Measurements from ENCODE around the gene BBLN. TPM values are rescaled to one million over a fixed set of nuclear protein-coding genes. Genes with fewer than 3 reads are reported as not detected.

The BBLN gene
- total RNA-seq, 2 experiments from 2014 or later, result 53.6 to 55.9 TPM

GRCh38 chr9:128150594-128151308 lies 9.3 kb upstream of the BBLN start:
- intact Hi-C loops (cut with DNase I, micrococcal nuclease), result loop anchor here in 1 of 2 experiments (10.0 kb wide), 1 partner anchor 926 kb away; no protein-coding TSS in a partner anchor
- H3K4me1 ChIP-seq (ENCODE audit: insufficient read depth, low read length), result no peaks in the 10 kb centered on the region
- no peak overlapping the region for H3K4me3 ChIP-seq (ENCODE audit: low read length)
- Mint-ChIP-seq H3K27me3 (no peaks in the 10 kb centered on the region), H3K27ac (no peak overlapping the region), H3K36me3 (ENCODE audit: low read depth) (no peaks in the 10 kb centered on the region), H3K4me1 (ENCODE audit: low read depth) (no peaks in the 10 kb centered on the region), H3K4me3 (no peak overlapping the region), H3K9me3 (no peaks in the 10 kb centered on the region)
- no peaks in the 10 kb centered on the region for H3K9me3 ChIP-seq (ENCODE audit: control insufficient read depth in 1 of 2, insufficient read depth in 1 of 2, low read length in 2 of 2)
- no peak overlapping the region for H3K27ac ChIP-seq (ENCODE audit: low read depth in 1 of 2, low read length in 2 of 2)
- ATAC-seq (ENCODE audit: poor library complexity) (peak; percentile 55), DNase-seq (peak in 1 of 14 experiments; percentile 12)
- ChIA-PET POLR2A (no interaction called here), CTCF (no interaction called here)
- TF ChIP-seq CTCF (IDR thresholded peaks at IDR 0.05), result no peak
- no peaks in the 10 kb centered on the region for H3K27me3 ChIP-seq (ENCODE audit: control insufficient read depth in 1 of 2, insufficient read depth in 2 of 2, low read length in 2 of 2)
- no peaks in the 10 kb centered on the region for H3K36me3 ChIP-seq (ENCODE audit: insufficient read depth, low read length)

- no peak for ATAC-seq (ENCODE audit: poor library complexity)
- Mint-ChIP-seq H3K9me3 (no peaks in the 10 kb centered on the region), H3K4me3 (no peak overlapping the region), H3K4me1 (ENCODE audit: low read depth) (no peaks in the 10 kb centered on the region), H3K27ac (no peak overlapping the region), H3K36me3 (ENCODE audit: low read depth) (no peaks in the 10 kb centered on the region), H3K27me3 (no peaks in the 10 kb centered on the region)
- no peak overlapping the region for H3K27ac ChIP-seq (ENCODE audit: low read depth in 1 of 2, low read length in 2 of 2)
- no peaks in the 10 kb centered on the region for H3K36me3 ChIP-seq (ENCODE audit: insufficient read depth, low read length)
- intact Hi-C loops (cut with DNase I, micrococcal nuclease), result loop anchor here in 1 of 2 experiments (10.0 kb wide), 1 partner anchor 927 kb away; no protein-coding TSS in a partner anchor
- no peak for DNase-seq
- no peak for TF ChIP-seq CTCF (IDR thresholded peaks at IDR 0.05)
- POLR2A ChIA-PET, result no interaction called here
- no peak overlapping the region for H3K4me3 ChIP-seq (ENCODE audit: low read length)
- CTCF ChIA-PET, result no interaction called here
- no peaks in the 10 kb centered on the region for H3K9me3 ChIP-seq (ENCODE audit: control insufficient read depth in 1 of 2, insufficient read depth in 1 of 2, low read length in 2 of 2)
- H3K4me1 ChIP-seq (ENCODE audit: insufficient read depth, low read length), result no peaks in the 10 kb centered on the region
- no peaks in the 10 kb centered on the region for H3K27me3 ChIP-seq (ENCODE audit: control insufficient read depth in 1 of 2, insufficient read depth in 2 of 2, low read length in 2 of 2)
These were observed 8.5 kb upstream of the BBLN start for GRCh38 chr9:128151309-128152132.

- Histone ChIP-seq H3K27ac (ENCODE audit: low read depth in 1 of 2, low read length in 2 of 2) (no peak overlapping the region), H3K4me3 (ENCODE audit: low read length) (no peak overlapping the region), H3K36me3 (ENCODE audit: insufficient read depth, low read length) (no peaks in the 10 kb centered on the region), H3K4me1 (ENCODE audit: insufficient read depth, low read length) (no peaks in the 10 kb centered on the region), H3K27me3 (ENCODE audit: control insufficient read depth in 1 of 2, insufficient read depth in 2 of 2, low read length in 2 of 2) (no peaks in the 10 kb centered on the region), H3K9me3 (ENCODE audit: control insufficient read depth in 1 of 2, insufficient read depth in 1 of 2, low read length in 2 of 2) (no peaks in the 10 kb centered on the region)
- H3K27me3 Mint-ChIP-seq, result no peaks in the 10 kb centered on the region
- no peak for TF ChIP-seq CTCF (IDR thresholded peaks at IDR 0.05)
- ATAC-seq (ENCODE audit: poor library complexity), result no peak
- no peaks in the 10 kb centered on the region for H3K4me1 Mint-ChIP-seq (ENCODE audit: low read depth)
- DNase-seq, result no peak
- POLR2A ChIA-PET, result no interaction called here
- no peak overlapping the region for H3K4me3 Mint-ChIP-seq
- intact Hi-C loops (cut with DNase I, micrococcal nuclease), result loop anchor here in 1 of 2 experiments (10.0 kb wide), 1 partner anchor 928 kb away; no protein-coding TSS in a partner anchor
- CTCF ChIA-PET, result no interaction called here
- no peaks in the 10 kb centered on the region for H3K36me3 Mint-ChIP-seq (ENCODE audit: low read depth)
- H3K9me3 Mint-ChIP-seq, result no peaks in the 10 kb centered on the region
- no peak overlapping the region for H3K27ac Mint-ChIP-seq
These were observed 7.7 kb upstream of the BBLN start for GRCh38 chr9:128152133-128153059.
